Activated B cell treated with CpG ODN at 0.5 μM for 24 hours (primary cell): Measurements from ENCODE around the gene IRAK2. TPM values are rescaled to one million over a fixed set of nuclear protein-coding genes. Genes with fewer than 3 reads are reported as not detected.

Source experiments
- ATAC-seq: fragments of 200-7000 bp; cut with Tn5 transposase; one replicate; pipeline ENCODE4 v1.10.0; 2021; ENCODE audit warnings: low read depth, mild to moderate bottlenecking, moderate library complexity
- CTCF ChIA-PET: fragments of 350-600 bp; sonication (Branson Sonifier 250); formaldehyde crosslinking; loops from one replicate; lab custom pipeline; 2021; ENCODE audit warnings: antibody characterized with exemption; lab: Charles Lee
- POLR2A ChIA-PET: fragments of 350-600 bp; sonication (Branson Sonifier 250); formaldehyde crosslinking; loops from one replicate; lab custom pipeline; 2021; ENCODE audit warnings: antibody characterized with exemption; lab: Charles Lee
- DNase-seq: peaks from one replicate; pipeline ENCODE4 v3.0.0; 2022
- H3K27ac Mint-ChIP-seq: one replicate; pipeline ENCODE4 v1.8.0; 2020; ENCODE audit warnings: mixed read lengths
- H3K27me3 Mint-ChIP-seq: one replicate; pipeline ENCODE4 v1.8.0; 2021; ENCODE audit warnings: mixed read lengths
- H3K36me3 Mint-ChIP-seq: one replicate; pipeline ENCODE4 v1.8.0; 2021; ENCODE audit warnings: low read depth, mixed read lengths
- H3K4me1 Mint-ChIP-seq: one replicate; pipeline ENCODE4 v1.8.0; 2021; ENCODE audit warnings: mixed read lengths
- H3K4me3 Mint-ChIP-seq: one replicate; pipeline ENCODE4 v1.8.0; 2020; ENCODE audit warnings: mild to moderate bottlenecking, mixed read lengths
- H3K9me3 Mint-ChIP-seq: one replicate; pipeline ENCODE4 v1.8.0; 2020; ENCODE audit warnings: mixed read lengths
- CTCF ChIP-seq: fragments of 200-600 bp; IDR thresholded peaks from one replicate; pipeline ENCODE4 v1.8.0; 2022; ENCODE audit warnings: antibody characterized with exemption, mild to moderate bottlenecking
- intact Hi-C: fragments of 100-400 bp; cut with micrococcal nuclease; formaldehyde crosslinking; loops from one replicate; pipeline ENCODE4 v1.15.1; 2024
- total RNA-seq: library from RNA; stranded (reverse); gene quantifications from 2 replicates; pipeline ENCODE4 v1.2.3, GENCODE V29; 2022

The IRAK2 gene
- total RNA-seq, 1 donor from 2014 or later: 8.6 TPM

- intact Hi-C loops: no loop called here
- H3K9me3 Mint-ChIP-seq: peaks cover 2% of the 10 kb centered on the region
- ChIA-PET POLR2A (interaction anchor here (0.7 kb wide), 1 partner anchor 19 kb away, joined by 4 read pairs; no protein-coding TSS in a partner anchor), CTCF (no interaction called here)
- no peak for ATAC-seq
- peaks cover 3% of the 10 kb centered on the region for H3K4me1 Mint-ChIP-seq
- no peaks in the 10 kb centered on the region for H3K27me3 Mint-ChIP-seq
- no peak overlapping the region for H3K4me3 Mint-ChIP-seq
- no peaks in the 10 kb centered on the region for H3K36me3 Mint-ChIP-seq
- TF ChIP-seq CTCF: no peak
- no peak for DNase-seq
- H3K27ac Mint-ChIP-seq: no peak overlapping the region
These were observed 27.5 kb upstream of the IRAK2 start for GRCh38 chr3:10137178-10137577.

DNA sequence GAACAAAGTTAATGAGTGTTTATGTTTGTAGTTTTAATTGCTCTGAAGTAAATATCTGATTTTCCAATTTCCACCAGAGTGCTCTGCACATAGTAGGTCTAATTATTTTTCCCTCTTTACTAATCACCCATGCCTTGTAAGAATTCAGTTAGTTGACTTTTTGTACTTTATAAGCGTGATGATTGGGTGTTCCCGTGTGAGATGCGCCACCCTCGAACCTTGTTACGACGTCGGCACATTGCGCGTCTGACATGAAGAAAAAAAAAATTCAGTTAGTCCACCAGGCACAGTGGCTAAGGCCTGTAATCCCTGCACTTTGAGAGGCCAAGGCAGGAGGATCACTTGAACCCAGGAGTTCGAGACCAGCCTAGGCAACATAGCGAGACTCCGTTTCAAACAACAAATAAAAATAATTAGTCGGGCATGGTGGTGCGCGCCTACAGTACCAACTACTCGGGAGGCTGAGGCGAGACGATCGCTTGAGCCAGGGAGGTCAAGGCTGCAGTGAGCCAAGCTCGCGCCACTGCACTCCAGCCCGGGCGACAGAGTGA is 23.6 kb upstream of the IRAK2 start:
- ChIA-PET CTCF (interaction anchor here (1.0 to 1.2 kb wide), 2 partner anchors 51 to 83 kb away, joined by 3 to 4 read pairs; no protein-coding TSS in a partner anchor), POLR2A (interaction anchor here (0.6 to 2.4 kb wide), 30 partner anchors 9 to 744 kb away, joined by 3 to 43 read pairs (median 6); partner anchors contain the start of genes ARPC4, BRK1, CRELD1 and EMC3)
- peaks cover 17% of the 10 kb centered on the region for H3K36me3 Mint-ChIP-seq
- intact Hi-C loops: loop anchor here (1.0 to 10.0 kb wide), 5 partner anchors 23 to 156 kb away; partner anchors contain the start of genes BRK1, EMC3 and IRAK2
- H3K4me1 Mint-ChIP-seq: peaks cover 32% of the 10 kb centered on the region
- peak overlapping the region; percentile 95 for H3K27ac Mint-ChIP-seq
- H3K4me3 Mint-ChIP-seq: peak overlapping the region; percentile 97
- no peak for TF ChIP-seq CTCF
- DNase-seq: no peak
- H3K9me3 Mint-ChIP-seq: peaks cover 1% of the 10 kb centered on the region
- ATAC-seq: no peak
- no peaks in the 10 kb centered on the region for H3K27me3 Mint-ChIP-seq

GRCh38 chr3:10142707-10143560 is 21.8 kb upstream of the IRAK2 start:
- peaks cover 1% of the 10 kb centered on the region for H3K9me3 Mint-ChIP-seq
- intact Hi-C loops: loop anchor here (1.0 to 10.0 kb wide), 3 partner anchors 105 to 210 kb away; partner anchors contain the start of genes CRELD1, EMC3 and TATDN2
- ChIA-PET CTCF (interaction anchor here (0.6 kb wide), 1 partner anchor 50 kb away, joined by 3 read pairs; no protein-coding TSS in a partner anchor), POLR2A (interaction anchor here (0.5 to 2.4 kb wide), 13 partner anchors 22 to 159 kb away, joined by 3 to 43 read pairs (median 12); partner anchors contain the start of genes BRK1, EMC3 and IRAK2)
- H3K4me3 Mint-ChIP-seq: peak overlapping the region; percentile 97
- DNase-seq (no peak), ATAC-seq (no peak)
- no peak for TF ChIP-seq CTCF
- peaks cover 26% of the 10 kb centered on the region for H3K36me3 Mint-ChIP-seq
- H3K4me1 Mint-ChIP-seq: peaks cover 42% of the 10 kb centered on the region
- peak overlapping the region; percentile 95 for H3K27ac Mint-ChIP-seq
- H3K27me3 Mint-ChIP-seq: no peaks in the 10 kb centered on the region

DNA sequence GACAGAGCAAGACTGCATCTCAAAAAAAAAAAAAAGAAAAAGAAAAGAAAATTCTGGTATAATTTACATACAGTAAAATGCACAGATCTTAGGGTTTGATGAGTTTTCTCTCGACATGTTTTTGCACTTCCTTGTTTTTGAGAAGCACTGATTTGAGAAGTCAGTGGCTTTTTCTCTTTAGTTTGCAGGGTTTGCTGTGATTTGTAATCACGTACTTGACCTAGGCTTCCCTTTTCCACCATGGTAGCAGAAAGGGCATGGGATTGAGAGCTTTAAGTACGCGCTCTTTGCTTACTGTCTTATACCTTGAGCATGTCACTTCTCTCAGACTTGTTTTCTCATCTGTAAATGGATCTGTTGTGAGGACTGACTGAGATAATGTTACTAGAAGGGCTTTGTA is 19.0 kb upstream of the IRAK2 start:
- H3K4me3 Mint-ChIP-seq: peak overlapping the region; percentile 59
- DNase-seq (no peak), ATAC-seq (no peak)
- H3K36me3 Mint-ChIP-seq: peaks cover 49% of the 10 kb centered on the region
- no peaks in the 10 kb centered on the region for H3K27me3 Mint-ChIP-seq
- H3K9me3 Mint-ChIP-seq: peaks cover 1% of the 10 kb centered on the region
- ChIA-PET CTCF (interaction anchor here (0.9 kb wide), 1 partner anchor 78 kb away, joined by 4 read pairs; no protein-coding TSS in a partner anchor), POLR2A (interaction anchor here (0.8 to 1.9 kb wide), 6 partner anchors 11 to 353 kb away, joined by 3 to 12 read pairs (median 4); partner anchors contain the start of genes ARPC4 and TATDN2)
- no peak for TF ChIP-seq CTCF
- H3K27ac Mint-ChIP-seq: peak overlapping the region; percentile 83
- H3K4me1 Mint-ChIP-seq: peaks cover 57% of the 10 kb centered on the region
- intact Hi-C loops: loop anchor here (1.0 to 10.0 kb wide), 2 partner anchors 17 to 161 kb away; partner anchors contain the start of gene EMC3
